Superior temporal gyrus (tissue), 1 donor: Measurements from ENCODE around the gene ANKRD66.
"Not testable (repeated sequence)": the region's sequence is repeated elsewhere in the genome, so short reads cannot be mapped to it uniquely, and the experiment has no call there.

ENCODE experiments used
- DNase-seq: peaks from one replicate; pipeline ENCODE4 v3.0.0-alpha.2; 2016; ENCODE audit errors: extremely low spot score

The ANKRD66 gene

GRCh38 chr6:46755865-46756264 is 9.1 kb downstream of the ANKRD66 start:
- no peak for DNase-seq

GRCh38 chr6:46756469-46757213 is 9.9 kb downstream of the ANKRD66 start:
- no peak for DNase-seq

- DNase-seq, result no peak
Observed at GRCh38 chr6:46757214-46757596, 10.5 kb downstream of the ANKRD66 start.

GRCh38 chr6:46758960-46759753 is 12.4 kb downstream of the ANKRD66 start:
- DNase-seq, result no peak

- no peak for DNase-seq
Observed at GRCh38 chr6:46760925-46761324, 14.2 kb downstream of the ANKRD66 start.

- no peak for DNase-seq
Observed at GRCh38 chr6:46763466-46763865, 16.7 kb downstream of the ANKRD66 start.

- DNase-seq, result not testable (repeated sequence)
Observed at GRCh38 chr6:46764280-46764679, 17.5 kb downstream of the ANKRD66 start.

GRCh38 chr6:46764961-46765360 is 18.2 kb downstream of the ANKRD66 start:
- DNase-seq, result no peak

GRCh38 chr6:46772016-46772415 is 25.3 kb downstream of the ANKRD66 start:
- no peak for DNase-seq

GRCh38 chr6:46772762-46773161 is 26.0 kb downstream of the ANKRD66 start:
- peak; percentile 51 for DNase-seq

- no peak for DNase-seq
Observed at GRCh38 chr6:46773201-46773855, 26.6 kb downstream of the ANKRD66 start.

GRCh38 chr6:46774736-46775135 is 28.0 kb downstream of the ANKRD66 start:
- DNase-seq, result not testable (repeated sequence)

GRCh38 chr6:46776070-46776712 is 29.5 kb downstream of the ANKRD66 start:
- DNase-seq, result no peak

- DNase-seq, result no peak
Observed at GRCh38 chr6:46777476-46778346, 31.0 kb downstream of the ANKRD66 start.

- peak; percentile 91 for DNase-seq
Observed at GRCh38 chr6:46781478-46782378, 35.0 kb downstream of the ANKRD66 start.

- no peak for DNase-seq
Observed at GRCh38 chr6:46784535-46784934, 37.8 kb downstream of the ANKRD66 start.

GRCh38 chr6:46787871-46788540 is 41.3 kb downstream of the ANKRD66 start:
- DNase-seq, result no peak

GRCh38 chr6:46788791-46789190 is 42.1 kb downstream of the ANKRD66 start:
- no peak for DNase-seq
